Esophagus muscularis mucosa (tissue), 4 donors: ENCODE data around the gene KIF22. TPM values are rescaled to one million over a fixed set of nuclear protein-coding genes. Genes with fewer than 3 reads are reported as not detected.

Experiments
- DNase-seq: peaks from one replicate; pipeline ENCODE4 v3.0.0-alpha.2; 2017; ENCODE audit errors: extremely low spot score
- H3K27ac ChIP-seq, 4 donors: fragments of 200-600 bp; sonication (generic); replicated peaks in 1 of 4; 1 replicate in 3 of 4; 2 replicates in 1 of 4; pipeline ENCODE4 v1.5.1; 2016 to 2019; ENCODE audit warnings: mild to moderate bottlenecking in 1 of 4
- H3K27me3 ChIP-seq, 4 donors: fragments of 200-600 bp; sonication (generic); one replicate each; pipeline versions ENCODE4 v1.5.1 to v1.6.0; 2016 to 2019
- H3K36me3 ChIP-seq, 4 donors: fragments of 200-600 bp; sonication (generic); one replicate each; pipeline ENCODE4 v1.5.1; 2016 to 2019
- H3K4me1 ChIP-seq, 4 donors: fragments of 200-600 bp; sonication (generic); one replicate each; pipeline ENCODE4 v1.5.1; 2016 to 2019
- H3K4me3 ChIP-seq, 4 donors: fragments of 200-600 bp; sonication (generic); 1 replicate in 2 of 4; 2 replicates in 2 of 4; pipeline ENCODE4 v1.5.1; 2016 to 2019; ENCODE audit warnings: mild to moderate bottlenecking in 4 of 4, moderate library complexity in 1 of 4
- H3K9me3 ChIP-seq, 4 donors: fragments of 200-600 bp; sonication (generic); 1 replicate in 3 of 4; 2 replicates in 1 of 4; pipeline ENCODE4 v1.5.1; 2016 to 2019
- EP300 ChIP-seq: sonication (generic); formaldehyde crosslinking; IDR thresholded peaks from one replicate; pipeline ENCODE4 v1.6.1; 2017; ENCODE audit warnings: antibody characterized with exemption
- POLR2A ChIP-seq: fragments of 450-650 bp; IDR thresholded peaks from one replicate; pipeline ENCODE4 v1.6.1; 2017; ENCODE audit warnings: antibody characterized with exemption, moderate library complexity, mild to moderate bottlenecking, low read depth
- POLR2AphosphoS5 ChIP-seq, 2 donors: sonication (generic); formaldehyde crosslinking; IDR thresholded peaks; one replicate each; pipeline ENCODE4 v1.6.1; 2017; ENCODE audit warnings: antibody characterized with exemption in 2 of 2
- WGBS: methylation state at CpG from one replicate; pipeline ENCODE4 v1.1.5; 2018; 5-methylcytosine and 5-hydroxymethylcytosine counted together
- intact Hi-C: fragments of 100-400 bp; cut with DNase I; formaldehyde crosslinking; loops from one replicate; pipeline ENCODE4 v1.15.1; 2023
- total RNA-seq, 4 donors: library from RNA; depleted of rRNA; stranded (reverse); fragments of >200 nt; gene quantifications; one replicate each; pipeline versions ENCODE4 v1.1.0 to v1.2.1, GENCODE V29; 2016
- TF ChIP-seq, protein P1 (sequence below), 3 experiments: fragments of 200-600 bp in 2 of 3; fragments of 450-650 bp in 1 of 3; sonication (generic) in 2 of 3; IDR thresholded peaks; one replicate each; pipeline ENCODE4 v1.5.1; 2017 to 2019; ENCODE audit warnings: antibody characterized with exemption in 3 of 3, mild to moderate bottlenecking in 2 of 3, moderate library complexity in 1 of 3

Gene KIF22
- total RNA-seq, 4 donors from 2014 or later, result 10.8 to 12.3 (median 11.8) TPM

DNA sequence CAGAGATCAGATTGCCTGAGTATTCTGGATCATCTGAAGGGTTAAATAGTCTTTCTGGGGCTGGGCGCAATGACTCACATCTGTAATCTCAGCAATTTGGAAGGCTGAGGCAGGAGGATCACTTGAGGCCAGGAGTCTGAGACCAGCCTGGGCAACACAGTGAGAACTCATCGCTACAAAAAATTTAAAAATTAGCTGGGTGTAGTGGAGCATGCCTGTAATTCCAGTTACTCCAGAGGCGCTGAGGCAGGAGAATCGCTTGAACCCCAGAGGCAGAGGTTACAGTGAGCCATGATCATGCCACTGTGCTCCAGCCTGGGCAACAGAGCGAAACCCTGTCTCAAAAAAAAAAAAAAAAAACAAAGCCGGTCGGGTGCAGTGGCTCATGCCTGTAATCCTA is 45.4 kb downstream of the KIF22 start:
- Histone ChIP-seq H3K27ac (no peak overlapping the region), H3K36me3 (peaks cover 75 to 98% (median 91%) of the 10 kb centered on the region in 4 donors), H3K4me1 (peaks cover 0 to 5% (median 0%) of the 10 kb centered on the region in 4 donors), H3K27me3 (no peaks in the 10 kb centered on the region), H3K9me3 (no peaks in the 10 kb centered on the region), H3K4me3 (no peak overlapping the region)
- 88% methylated on average over 7 of the region's 7 CpGs for WGBS
- intact Hi-C loops, result no loop called here
- TF ChIP-seq POLR2AphosphoS5 (IDR thresholded peaks at IDR 0.05), result no peak
- TF ChIP-seq, protein P1, sequence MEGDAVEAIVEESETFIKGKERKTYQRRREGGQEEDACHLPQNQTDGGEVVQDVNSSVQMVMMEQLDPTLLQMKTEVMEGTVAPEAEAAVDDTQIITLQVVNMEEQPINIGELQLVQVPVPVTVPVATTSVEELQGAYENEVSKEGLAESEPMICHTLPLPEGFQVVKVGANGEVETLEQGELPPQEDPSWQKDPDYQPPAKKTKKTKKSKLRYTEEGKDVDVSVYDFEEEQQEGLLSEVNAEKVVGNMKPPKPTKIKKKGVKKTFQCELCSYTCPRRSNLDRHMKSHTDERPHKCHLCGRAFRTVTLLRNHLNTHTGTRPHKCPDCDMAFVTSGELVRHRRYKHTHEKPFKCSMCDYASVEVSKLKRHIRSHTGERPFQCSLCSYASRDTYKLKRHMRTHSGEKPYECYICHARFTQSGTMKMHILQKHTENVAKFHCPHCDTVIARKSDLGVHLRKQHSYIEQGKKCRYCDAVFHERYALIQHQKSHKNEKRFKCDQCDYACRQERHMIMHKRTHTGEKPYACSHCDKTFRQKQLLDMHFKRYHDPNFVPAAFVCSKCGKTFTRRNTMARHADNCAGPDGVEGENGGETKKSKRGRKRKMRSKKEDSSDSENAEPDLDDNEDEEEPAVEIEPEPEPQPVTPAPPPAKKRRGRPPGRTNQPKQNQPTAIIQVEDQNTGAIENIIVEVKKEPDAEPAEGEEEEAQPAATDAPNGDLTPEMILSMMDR (IDR thresholded peaks at IDR 0.05), result no peak
- no peak for TF ChIP-seq POLR2A
- TF ChIP-seq EP300, result no peak
- no peak for DNase-seq

DNA sequence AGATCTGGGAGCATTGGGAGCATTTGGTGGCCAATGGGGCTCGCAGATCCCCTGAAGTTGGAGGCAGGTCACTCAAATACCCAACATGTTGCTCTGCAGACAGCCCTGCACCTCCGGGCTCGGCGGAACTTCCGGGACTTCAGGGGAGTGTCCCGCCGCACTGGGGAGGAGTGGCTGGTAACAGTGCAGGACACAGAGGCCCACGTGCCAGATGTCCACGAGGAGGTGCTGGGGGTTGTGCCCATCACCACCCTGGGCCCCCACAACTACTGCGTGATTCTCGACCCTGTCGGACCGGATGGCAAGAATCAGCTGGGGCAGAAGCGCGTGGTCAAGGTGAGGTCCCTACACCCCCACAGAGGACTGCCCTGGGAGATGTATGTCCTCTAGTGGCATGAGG is 46.1 kb downstream of the KIF22 start:
- 86% methylated on average over 12 of the region's 15 CpGs for WGBS
- H3K36me3 ChIP-seq, result peaks cover 75 to 98% (median 92%) of the 10 kb centered on the region in 4 donors
- intact Hi-C loops, result no loop called here
- TF ChIP-seq POLR2A (no peak), EP300 (no peak), POLR2AphosphoS5 (IDR thresholded peaks at IDR 0.05) (no peak)
- TF ChIP-seq, protein P1 (IDR thresholded peaks at IDR 0.05), result no peak
- no peak for DNase-seq
- no peaks in the 10 kb centered on the region for H3K27me3 ChIP-seq
- H3K4me1 ChIP-seq, result peaks cover 0 to 5% (median 0%) of the 10 kb centered on the region in 4 donors
- no peak overlapping the region for H3K4me3 ChIP-seq
- no peak overlapping the region for H3K27ac ChIP-seq
- H3K9me3 ChIP-seq, result no peaks in the 10 kb centered on the region

DNA sequence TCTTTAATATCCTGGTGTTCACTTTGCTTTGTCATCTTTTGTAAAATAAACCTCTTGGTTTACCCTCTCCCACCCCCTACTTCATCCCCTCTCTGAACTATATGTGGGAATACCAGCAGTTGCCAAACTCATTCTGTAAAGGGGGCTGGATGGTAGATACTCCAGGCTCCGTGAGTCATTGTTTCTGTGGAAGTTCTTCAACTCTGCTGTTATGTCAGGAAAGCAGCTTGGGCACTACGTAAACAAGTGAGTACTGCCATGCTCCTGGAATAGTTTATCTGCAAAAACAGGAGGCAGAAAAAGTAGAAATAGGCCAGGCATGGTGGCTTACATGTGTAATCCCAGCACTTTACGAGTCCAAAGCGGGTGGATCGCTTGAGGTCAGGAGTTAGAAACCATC is 47.3 kb downstream of the KIF22 start:
- Histone ChIP-seq H3K36me3 (peaks cover 70 to 98% (median 92%) of the 10 kb centered on the region in 4 donors), H3K4me1 (peaks cover 0 to 5% (median 0%) of the 10 kb centered on the region in 4 donors), H3K9me3 (no peaks in the 10 kb centered on the region), H3K4me3 (no peak overlapping the region), H3K27me3 (no peaks in the 10 kb centered on the region), H3K27ac (no peak overlapping the region)
- intact Hi-C loops, result no loop called here
- WGBS, result 88% methylated on average over 5 of the region's 5 CpGs
- no peak for DNase-seq
- TF ChIP-seq POLR2AphosphoS5 (IDR thresholded peaks at IDR 0.05) (no peak), POLR2A (no peak), EP300 (no peak)
- TF ChIP-seq, protein P1 (IDR thresholded peaks at IDR 0.05), result no peak

DNA sequence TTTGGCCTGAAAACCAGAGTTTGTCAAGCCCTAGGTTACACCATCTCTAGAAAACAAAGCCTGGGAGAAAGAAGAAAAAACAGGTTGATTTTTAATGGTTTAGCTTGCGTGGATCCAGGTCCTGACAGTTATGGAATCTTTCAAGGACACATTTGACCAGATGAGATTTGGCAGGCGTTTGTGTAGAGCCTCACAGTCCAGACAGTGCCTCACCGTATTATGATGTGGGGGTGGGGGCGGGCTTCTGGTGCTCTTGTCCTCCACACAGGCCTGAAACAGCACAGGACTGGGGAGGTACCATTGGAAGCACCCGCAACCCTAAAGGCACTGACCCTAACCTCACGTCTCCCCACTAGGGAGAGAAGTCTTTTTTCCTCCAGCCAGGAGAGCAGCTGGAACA is 49.3 kb downstream of the KIF22 start:
- peaks cover 62 to 97% (median 89%) of the 10 kb centered on the region in 4 donors for H3K36me3 ChIP-seq
- H3K9me3 ChIP-seq, result no peaks in the 10 kb centered on the region
- H3K4me3 ChIP-seq, result no peak overlapping the region
- H3K27me3 ChIP-seq, result no peaks in the 10 kb centered on the region
- WGBS, result 55% methylated on average over 3 of the region's 6 CpGs
- intact Hi-C loops, result no loop called here
- H3K27ac ChIP-seq, result no peak overlapping the region
- DNase-seq, result no peak
- H3K4me1 ChIP-seq, result peaks cover 0 to 9% (median 3%) of the 10 kb centered on the region in 4 donors
- TF ChIP-seq, protein P1 (IDR thresholded peaks at IDR 0.05), result no peak
- TF ChIP-seq POLR2AphosphoS5 (IDR thresholded peaks at IDR 0.05) (no peak), EP300 (no peak), POLR2A (no peak)

DNA sequence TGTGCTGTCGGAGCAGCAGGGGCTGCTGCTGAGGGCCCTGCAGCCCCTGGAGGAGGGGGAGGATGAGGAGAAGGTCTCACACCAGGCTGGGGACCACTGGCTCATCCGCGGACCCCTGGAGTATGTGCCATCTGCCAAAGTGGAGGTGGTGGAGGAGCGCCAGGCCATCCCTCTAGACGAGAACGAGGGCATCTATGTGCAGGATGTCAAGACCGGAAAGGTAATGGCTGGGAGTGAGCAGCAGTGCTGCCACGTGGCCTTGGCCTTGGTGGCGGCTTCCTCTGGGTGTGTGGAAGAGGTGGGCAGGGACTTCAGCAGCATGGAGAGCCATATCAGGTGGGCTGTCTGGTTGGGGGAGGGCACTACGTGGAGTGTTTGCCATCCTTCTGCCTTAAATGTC is 49.7 kb downstream of the KIF22 start:
- no peak overlapping the region for H3K4me3 ChIP-seq
- H3K9me3 ChIP-seq, result no peaks in the 10 kb centered on the region
- WGBS, result 86% methylated on average over 10 of the region's 10 CpGs
- no peak for TF ChIP-seq EP300
- TF ChIP-seq, protein P1 (IDR thresholded peaks at IDR 0.05), result no peak
- TF ChIP-seq POLR2A, result no peak
- TF ChIP-seq POLR2AphosphoS5 (IDR thresholded peaks at IDR 0.05), result no peak
- no peak for DNase-seq
- H3K27ac ChIP-seq, result no peak overlapping the region
- H3K4me1 ChIP-seq, result peaks cover 0 to 11% (median 5%) of the 10 kb centered on the region in 4 donors
- peaks cover 63 to 97% (median 89%) of the 10 kb centered on the region in 4 donors for H3K36me3 ChIP-seq
- intact Hi-C loops, result no loop called here
- no peaks in the 10 kb centered on the region for H3K27me3 ChIP-seq
